DND-41 (cell line): Measurements from ENCODE around the gene NDUFS6.

Source experiments
- ATAC-seq: fragments of 200-7000 bp; cut with Tn5 transposase; 3 replicates; pipeline ENCODE4 v1.9.1; 2021; ENCODE audit warnings: low read depth; ENCODE audit not compliant: insufficient read depth
- DNase-seq: peaks from one replicate; pipeline ENCODE4 v3.0.0-alpha.2; 2020
- H2AFZ ChIP-seq: 2 replicates; pipeline ENCODE4 v1.6.0; 2012; ENCODE audit warnings: low read depth, low read length
- H3K27ac ChIP-seq: 2 replicates; pipeline ENCODE4 v1.5.1; 2012; ENCODE audit warnings: low read length, inconsistent platforms
- H3K27me3 ChIP-seq: fragments of 200-600 bp; sonication (generic); 2 replicates; pipeline ENCODE4 v1.6.0; 2012; ENCODE audit warnings: low read length, mild to moderate bottlenecking, inconsistent platforms; ENCODE audit not compliant: insufficient read depth, poor library complexity
- H3K36me3 ChIP-seq: 2 replicates; pipeline ENCODE4 v1.5.1; 2012; ENCODE audit warnings: low read length, inconsistent platforms; ENCODE audit not compliant: insufficient read depth
- H3K4me1 ChIP-seq: 2 replicates; pipeline ENCODE4 v1.5.1; 2012; ENCODE audit warnings: mild to moderate bottlenecking, low read length; ENCODE audit not compliant: insufficient read depth
- H3K4me2 ChIP-seq: 2 replicates; pipeline ENCODE4 v1.6.0; 2012; ENCODE audit warnings: mild to moderate bottlenecking, moderate library complexity, low read length, inconsistent platforms; ENCODE audit not compliant: insufficient read depth
- H3K4me3 ChIP-seq, 2 experiments: fragments of 200-600 bp in 1 of 2; shearing (Covaris generic) in 1 of 2; 2 replicates each; pipeline ENCODE4 v1.5.1; 2012 to 2016; ENCODE audit warnings: inconsistent platforms in 2 of 2, low read length in 2 of 2, mild to moderate bottlenecking in 2 of 2, low read depth in 1 of 2, moderate library complexity in 1 of 2
- H3K79me2 ChIP-seq: 2 replicates; pipeline ENCODE4 v1.6.0; 2012; ENCODE audit warnings: low read length, inconsistent platforms; ENCODE audit not compliant: insufficient read depth
- H3K9ac ChIP-seq: 2 replicates; pipeline ENCODE4 v1.6.0; 2012; ENCODE audit warnings: low read depth, mild to moderate bottlenecking, inconsistent platforms, low read length, moderate library complexity
- H3K9me3 ChIP-seq: 2 replicates; pipeline ENCODE4 v1.5.1; 2012; ENCODE audit warnings: low read length, moderate library complexity, mild to moderate bottlenecking, inconsistent platforms; ENCODE audit not compliant: insufficient read depth, severe bottlenecking
- H4K20me1 ChIP-seq: 2 replicates; pipeline ENCODE4 v1.6.0; 2012; ENCODE audit warnings: low read length; ENCODE audit not compliant: insufficient read depth
- EZH2 ChIP-seq: IDR thresholded peaks from 3 replicates; pipeline ENCODE4 v1.6.1; 2012; ENCODE audit warnings: borderline replicate concordance, low read depth, mild to moderate bottlenecking, moderate library complexity, low read length, inconsistent platforms; ENCODE audit not compliant: severe bottlenecking
- TF ChIP-seq, protein P1 (sequence below): IDR thresholded peaks from 2 replicates; pipeline ENCODE4 v1.5.1; 2012; ENCODE audit warnings: borderline replicate concordance, low read length, moderate library complexity, mild to moderate bottlenecking; ENCODE audit not compliant: poor library complexity, severe bottlenecking; ENCODE audit errors: extremely low read depth

Gene NDUFS6

DNA sequence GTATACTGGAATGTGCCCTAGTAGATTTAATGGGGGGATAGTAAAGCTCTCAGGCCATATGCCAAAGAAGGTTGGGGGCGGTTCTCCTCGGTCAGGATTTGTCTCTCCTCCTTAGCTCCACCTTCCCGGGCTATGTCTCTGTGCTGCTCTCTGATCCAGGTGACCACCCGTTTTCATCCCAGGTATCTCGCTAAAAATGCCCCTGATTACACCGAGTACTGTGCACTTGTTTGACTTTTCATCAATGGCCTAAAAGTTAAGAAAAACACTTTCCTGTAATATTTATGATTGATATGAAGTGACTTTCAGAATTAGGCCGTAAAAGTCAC lies 724 bp downstream of the NDUFS6 start:
- Histone ChIP-seq H2AFZ (peak overlapping the region; percentile 88; the same call in 1 of the 2 replicates), H3K27me3 (no peaks in the 10 kb centered on the region), H3K79me2 (peaks cover 92% of the 10 kb centered on the region), H3K4me2 (peak overlapping the region; percentile 99), H3K4me3 (peak overlapping the region; percentile 92 to 97), H3K9me3 (no peaks in the 10 kb centered on the region), H4K20me1 (peaks cover 55% of the 10 kb centered on the region; the same call in 1 of the 2 replicates), H3K9ac (peak overlapping the region; percentile 96), H3K36me3 (peaks cover 65% of the 10 kb centered on the region), H3K27ac (peak overlapping the region; percentile 83), H3K4me1 (peaks cover 44% of the 10 kb centered on the region)
- DNase-seq (no peak), ATAC-seq (no peak)
- TF ChIP-seq, protein P1, sequence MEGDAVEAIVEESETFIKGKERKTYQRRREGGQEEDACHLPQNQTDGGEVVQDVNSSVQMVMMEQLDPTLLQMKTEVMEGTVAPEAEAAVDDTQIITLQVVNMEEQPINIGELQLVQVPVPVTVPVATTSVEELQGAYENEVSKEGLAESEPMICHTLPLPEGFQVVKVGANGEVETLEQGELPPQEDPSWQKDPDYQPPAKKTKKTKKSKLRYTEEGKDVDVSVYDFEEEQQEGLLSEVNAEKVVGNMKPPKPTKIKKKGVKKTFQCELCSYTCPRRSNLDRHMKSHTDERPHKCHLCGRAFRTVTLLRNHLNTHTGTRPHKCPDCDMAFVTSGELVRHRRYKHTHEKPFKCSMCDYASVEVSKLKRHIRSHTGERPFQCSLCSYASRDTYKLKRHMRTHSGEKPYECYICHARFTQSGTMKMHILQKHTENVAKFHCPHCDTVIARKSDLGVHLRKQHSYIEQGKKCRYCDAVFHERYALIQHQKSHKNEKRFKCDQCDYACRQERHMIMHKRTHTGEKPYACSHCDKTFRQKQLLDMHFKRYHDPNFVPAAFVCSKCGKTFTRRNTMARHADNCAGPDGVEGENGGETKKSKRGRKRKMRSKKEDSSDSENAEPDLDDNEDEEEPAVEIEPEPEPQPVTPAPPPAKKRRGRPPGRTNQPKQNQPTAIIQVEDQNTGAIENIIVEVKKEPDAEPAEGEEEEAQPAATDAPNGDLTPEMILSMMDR: no peak
- TF ChIP-seq EZH2: no peak

DNA sequence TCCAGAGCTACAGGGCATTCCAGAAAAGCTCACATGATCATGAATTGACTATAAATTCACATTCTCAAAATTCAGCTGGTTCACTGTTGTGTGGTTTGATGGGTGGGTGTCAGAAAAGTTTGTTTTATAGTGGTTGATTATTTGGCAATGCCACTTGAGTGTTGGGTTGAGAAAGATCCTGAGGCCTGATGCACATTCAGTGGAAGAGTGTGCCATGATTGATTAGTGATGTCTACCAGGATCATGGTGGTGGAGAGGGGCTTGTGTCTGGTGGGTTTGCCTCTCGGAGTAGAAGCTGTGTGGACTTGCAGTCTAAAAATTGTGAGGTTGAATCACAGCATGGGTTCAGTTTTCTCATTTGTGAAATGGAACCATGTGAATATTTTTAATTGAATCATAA lies 2.0 kb downstream of the NDUFS6 start:
- no peak overlapping the region for H3K27ac ChIP-seq
- no peak for ATAC-seq
- H3K79me2 ChIP-seq: peaks cover 97% of the 10 kb centered on the region
- H3K4me1 ChIP-seq: peaks cover 43% of the 10 kb centered on the region
- H3K4me3 ChIP-seq: peak overlapping the region in 1 of 2 experiments; percentile 97; a peak in 1 of 4 replicates
- H3K4me2 ChIP-seq: peak overlapping the region; percentile 99
- DNase-seq: no peak
- no peaks in the 10 kb centered on the region for H3K9me3 ChIP-seq
- TF ChIP-seq, protein P1: no peak
- no peak for TF ChIP-seq EZH2
- H3K36me3 ChIP-seq: peaks cover 65% of the 10 kb centered on the region
- H3K27me3 ChIP-seq: no peaks in the 10 kb centered on the region
- no peak overlapping the region for H3K9ac ChIP-seq
- no peak overlapping the region for H2AFZ ChIP-seq
- peaks cover 54% of the 10 kb centered on the region; the same call in 1 of the 2 replicates for H4K20me1 ChIP-seq

DNA sequence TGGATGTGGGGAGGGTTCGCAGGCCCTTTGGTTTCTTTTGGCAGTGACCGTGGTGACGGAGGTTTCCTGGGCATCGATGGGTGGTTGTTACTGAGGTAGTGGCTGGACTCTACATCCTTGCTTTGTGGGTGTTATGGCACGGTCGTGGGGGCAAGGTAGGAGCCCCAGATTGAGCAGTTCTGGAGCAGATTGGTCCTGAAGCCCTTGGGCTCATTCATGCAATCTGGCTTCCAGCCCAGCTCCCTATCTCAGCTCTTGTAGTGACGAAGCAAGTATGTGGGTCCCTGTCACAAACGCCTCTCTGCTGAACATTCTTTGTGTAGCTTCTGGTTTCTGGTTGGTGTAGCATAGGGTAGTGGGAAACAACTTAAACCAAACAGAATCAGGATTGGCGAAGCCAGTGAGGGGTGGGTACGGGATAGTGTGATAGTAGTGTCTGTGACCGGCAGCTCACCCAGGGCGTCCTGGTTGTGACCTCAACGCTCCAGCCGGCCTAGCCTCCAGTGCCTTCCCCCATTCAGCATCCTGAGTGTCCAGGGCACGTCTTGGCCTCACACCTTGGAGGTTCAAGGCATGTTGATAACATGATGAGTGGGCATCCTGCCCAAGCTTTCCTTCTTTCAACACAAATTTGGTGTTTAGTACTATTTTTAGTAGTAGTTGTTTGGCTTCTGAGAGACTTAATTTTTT lies 2.9 kb downstream of the NDUFS6 start:
- Histone ChIP-seq H3K27me3 (no peaks in the 10 kb centered on the region), H3K4me2 (0 out of 2 replicates have a peak overlapping the region, but pooled peaks have one; percentile 99), H3K9ac (no peak overlapping the region), H4K20me1 (peaks cover 50% of the 10 kb centered on the region; the same call in 1 of the 2 replicates), H3K4me1 (peaks cover 35% of the 10 kb centered on the region), H3K36me3 (peaks cover 67% of the 10 kb centered on the region), H3K4me3 (no peak overlapping the region), H3K79me2 (peaks cover 98% of the 10 kb centered on the region), H3K9me3 (no peaks in the 10 kb centered on the region), H2AFZ (no peak overlapping the region), H3K27ac (no peak overlapping the region)
- DNase-seq: no peak
- no peak for ATAC-seq
- TF ChIP-seq, protein P1: no peak
- no peak for TF ChIP-seq EZH2
